ENCODE measurements around the gene GPN2.

- no peak for TF ChIP-seq CTCF (conservative IDR thresholded peaks at IDR 0.05 in 1 of 2, IDR thresholded peaks at IDR 0.05 in 1 of 2; ENCODE audit: extremely low read depth in 1 of 2, insufficient read depth in 1 of 2, low read depth in 1 of 2, low read length in 2 of 2)
- no peak for TF ChIP-seq EZH2 (IDR thresholded peaks at IDR 0.05; ENCODE audit: borderline replicate concordance, low read length)
These were observed 45.5 kb downstream of the GPN2 start for GRCh38 chr1:26844424-26845196.

All from mammary epithelial cell (primary cell).